Ascending aorta (tissue), 2 donors: ENCODE data around the gene KRT36. TPM values are rescaled to one million over a fixed set of nuclear protein-coding genes. Genes with fewer than 3 reads are reported as not detected.

Experiments
- DNase-seq, 2 donors: peaks; one replicate each; pipeline ENCODE4 v3.0.0-alpha.2; 2019; ENCODE audit warnings: low spot score in 2 of 2
- H3K27ac ChIP-seq, 2 donors: fragments of 200-600 bp; sonication (generic); one replicate each; pipeline ENCODE4 v1.5.1; 2016 to 2017; ENCODE audit warnings: mild to moderate bottlenecking in 1 of 2
- H3K27me3 ChIP-seq: fragments of 200-600 bp; sonication (generic); one replicate; pipeline ENCODE4 v1.5.1; 2017
- H3K36me3 ChIP-seq, 2 donors: fragments of 200-600 bp; sonication (generic); one replicate each; pipeline ENCODE4 v1.5.1; 2016
- H3K4me1 ChIP-seq, 2 donors: fragments of 200-600 bp; sonication (generic); one replicate each; pipeline ENCODE4 v1.5.1; 2016 to 2017; ENCODE audit warnings: mild to moderate bottlenecking in 1 of 2
- H3K4me3 ChIP-seq, 2 donors: fragments of 200-600 bp; sonication (generic); one replicate each; pipeline ENCODE4 v1.5.1; 2016 to 2017; ENCODE audit warnings: mild to moderate bottlenecking in 1 of 2
- H3K9me3 ChIP-seq, 2 donors: fragments of 200-600 bp; sonication (generic); one replicate each; pipeline ENCODE4 v1.5.1; 2016
- CTCF ChIP-seq, 3 experiments: fragments of 200-600 bp in 2 of 3; fragments of 450-650 bp in 1 of 3; sonication (generic) in 2 of 3; IDR thresholded peaks; one replicate each; pipeline ENCODE4 v1.5.1; 2016 to 2019; ENCODE audit warnings: antibody characterized with exemption in 3 of 3, mild to moderate bottlenecking in 1 of 3, moderate library complexity in 1 of 3
- intact Hi-C: fragments of 100-400 bp; cut with DNase I; formaldehyde crosslinking; loops from one replicate; pipeline ENCODE4 v1.15.1; 2023
- total RNA-seq: library from RNA; depleted of rRNA; stranded (reverse); fragments of >200 nt; gene quantifications from one replicate; pipeline ENCODE4 v1.1.0, GENCODE V29; 2016

The KRT36 gene
- total RNA-seq, 1 donor from 2014 or later = not detected

DNA sequence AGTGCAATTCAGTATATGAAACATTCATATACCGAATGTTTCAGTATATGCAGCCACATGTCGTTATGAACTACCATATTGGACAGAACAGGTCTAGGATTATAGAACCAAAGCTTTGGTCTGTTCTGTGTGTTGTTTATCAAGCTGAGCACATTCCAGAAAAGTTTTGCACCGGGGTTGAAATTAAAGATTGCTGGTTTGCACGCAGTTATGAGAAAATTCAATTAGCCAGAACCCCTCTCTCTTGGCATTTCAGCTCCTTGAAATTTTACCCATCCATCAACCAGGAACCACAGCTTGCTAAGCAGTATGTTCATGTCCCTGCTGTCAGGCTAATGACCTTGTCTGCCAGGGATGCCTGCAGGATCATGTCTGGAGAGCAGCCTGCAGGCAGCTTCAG, 32.0 kb downstream of the KRT36 start:
- no peaks in the 10 kb centered on the region for H3K9me3 ChIP-seq
- no peaks in the 10 kb centered on the region for H3K4me1 ChIP-seq
- no peaks in the 10 kb centered on the region for H3K27me3 ChIP-seq
- H3K36me3 ChIP-seq = no peaks in the 10 kb centered on the region
- H3K27ac ChIP-seq = no peak overlapping the region
- no peak for DNase-seq
- no peak for TF ChIP-seq CTCF (IDR thresholded peaks at IDR 0.05)
- H3K4me3 ChIP-seq = no peak overlapping the region
- intact Hi-C loops = no loop called here

- no peak for TF ChIP-seq CTCF (IDR thresholded peaks at IDR 0.05)
- Histone ChIP-seq H3K4me3 (no peak overlapping the region), H3K4me1 (no peaks in the 10 kb centered on the region), H3K27ac (no peak overlapping the region), H3K9me3 (no peaks in the 10 kb centered on the region), H3K36me3 (no peaks in the 10 kb centered on the region), H3K27me3 (no peaks in the 10 kb centered on the region)
- intact Hi-C loops = no loop called here
- no peak for DNase-seq
Observed at GRCh38 chr17:41456204-41456603, 33.5 kb downstream of the KRT36 start.

- no peaks in the 10 kb centered on the region for H3K27me3 ChIP-seq
- no peaks in the 10 kb centered on the region for H3K9me3 ChIP-seq
- H3K4me3 ChIP-seq = no peak overlapping the region
- intact Hi-C loops = no loop called here
- TF ChIP-seq CTCF (IDR thresholded peaks at IDR 0.05) = no peak
- no peak for DNase-seq
- no peak overlapping the region for H3K27ac ChIP-seq
- H3K36me3 ChIP-seq = no peaks in the 10 kb centered on the region
- H3K4me1 ChIP-seq = no peaks in the 10 kb centered on the region
Observed at GRCh38 chr17:41455236-41455635, 34.5 kb downstream of the KRT36 start.

- no peak overlapping the region for H3K4me3 ChIP-seq
- no peak for DNase-seq
- H3K36me3 ChIP-seq = no peaks in the 10 kb centered on the region
- TF ChIP-seq CTCF (IDR thresholded peaks at IDR 0.05) = no peak
- H3K9me3 ChIP-seq = no peaks in the 10 kb centered on the region
- intact Hi-C loops = no loop called here
- no peaks in the 10 kb centered on the region for H3K27me3 ChIP-seq
- no peaks in the 10 kb centered on the region for H3K4me1 ChIP-seq
- no peak overlapping the region for H3K27ac ChIP-seq
Observed at GRCh38 chr17:41453066-41453465, 36.6 kb downstream of the KRT36 start.

DNA sequence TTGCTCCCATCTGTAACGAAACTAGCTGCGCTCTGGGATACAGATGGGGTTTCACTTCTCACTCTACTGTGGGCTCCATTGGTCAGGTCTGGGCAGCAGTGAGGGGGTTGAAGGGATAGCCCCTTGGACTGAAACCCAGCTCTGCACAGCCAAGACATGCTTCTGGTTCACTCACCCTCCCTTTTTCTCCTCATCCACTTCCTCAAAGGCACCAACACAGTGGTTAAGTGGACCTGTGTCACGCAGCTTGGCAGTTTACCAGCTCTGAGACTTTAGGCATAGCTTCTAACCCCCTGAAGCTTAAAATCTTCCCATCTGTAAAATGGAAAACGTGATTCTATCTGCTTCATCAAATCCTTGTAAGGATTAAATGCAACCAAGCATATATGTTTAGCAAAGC, 37.4 kb downstream of the KRT36 start:
- Histone ChIP-seq H3K4me1 (no peaks in the 10 kb centered on the region), H3K36me3 (no peaks in the 10 kb centered on the region), H3K27me3 (no peaks in the 10 kb centered on the region), H3K4me3 (no peak overlapping the region), H3K9me3 (no peaks in the 10 kb centered on the region), H3K27ac (no peak overlapping the region)
- no peak for TF ChIP-seq CTCF (IDR thresholded peaks at IDR 0.05)
- no peak for DNase-seq
- intact Hi-C loops = no loop called here

- no peaks in the 10 kb centered on the region for H3K9me3 ChIP-seq
- no peaks in the 10 kb centered on the region for H3K36me3 ChIP-seq
- intact Hi-C loops = no loop called here
- DNase-seq = no peak
- H3K27ac ChIP-seq = no peak overlapping the region
- no peak overlapping the region for H3K4me3 ChIP-seq
- no peak for TF ChIP-seq CTCF (IDR thresholded peaks at IDR 0.05)
- no peaks in the 10 kb centered on the region for H3K4me1 ChIP-seq
- no peaks in the 10 kb centered on the region for H3K27me3 ChIP-seq
Observed at GRCh38 chr17:41451154-41451728, 38.5 kb downstream of the KRT36 start.
